Measurements from ENCODE around the gene SPEN.
"Not testable (repeated sequence)": the region's sequence is repeated elsewhere in the genome, so short reads cannot be mapped to it uniquely, and the experiment has no call there.

Gene SPEN

DNA sequence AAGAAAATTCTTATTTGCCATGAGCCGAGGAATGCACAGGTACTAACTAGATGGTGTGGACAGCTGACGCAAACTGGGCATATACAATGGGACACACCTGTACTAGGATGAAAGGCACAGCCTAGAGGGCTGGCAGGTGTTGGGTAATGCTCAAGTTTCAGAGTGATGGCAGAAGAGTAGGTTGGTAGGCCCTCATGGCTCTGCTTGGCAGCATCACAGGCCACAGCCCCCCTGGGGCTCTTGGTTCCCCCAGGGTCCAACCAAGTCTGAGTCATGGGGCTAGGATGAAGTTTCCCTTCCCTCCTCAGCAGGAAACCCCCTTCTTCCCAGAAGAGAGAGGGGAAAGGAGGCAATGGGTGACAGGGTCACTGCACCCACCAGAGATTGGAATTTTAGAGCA is 35.2 kb downstream of the SPEN start:
- no peak overlapping the region for H3K4me3 ChIP-seq (ENCODE audit: low read length)
- TF ChIP-seq, protein P1, sequence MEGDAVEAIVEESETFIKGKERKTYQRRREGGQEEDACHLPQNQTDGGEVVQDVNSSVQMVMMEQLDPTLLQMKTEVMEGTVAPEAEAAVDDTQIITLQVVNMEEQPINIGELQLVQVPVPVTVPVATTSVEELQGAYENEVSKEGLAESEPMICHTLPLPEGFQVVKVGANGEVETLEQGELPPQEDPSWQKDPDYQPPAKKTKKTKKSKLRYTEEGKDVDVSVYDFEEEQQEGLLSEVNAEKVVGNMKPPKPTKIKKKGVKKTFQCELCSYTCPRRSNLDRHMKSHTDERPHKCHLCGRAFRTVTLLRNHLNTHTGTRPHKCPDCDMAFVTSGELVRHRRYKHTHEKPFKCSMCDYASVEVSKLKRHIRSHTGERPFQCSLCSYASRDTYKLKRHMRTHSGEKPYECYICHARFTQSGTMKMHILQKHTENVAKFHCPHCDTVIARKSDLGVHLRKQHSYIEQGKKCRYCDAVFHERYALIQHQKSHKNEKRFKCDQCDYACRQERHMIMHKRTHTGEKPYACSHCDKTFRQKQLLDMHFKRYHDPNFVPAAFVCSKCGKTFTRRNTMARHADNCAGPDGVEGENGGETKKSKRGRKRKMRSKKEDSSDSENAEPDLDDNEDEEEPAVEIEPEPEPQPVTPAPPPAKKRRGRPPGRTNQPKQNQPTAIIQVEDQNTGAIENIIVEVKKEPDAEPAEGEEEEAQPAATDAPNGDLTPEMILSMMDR (conservative IDR thresholded peaks at IDR 0.05; ENCODE audit: low read length), result no peak
- no peak for DNase-seq (ENCODE audit: low read depth)

- TF ChIP-seq, protein P1 (conservative IDR thresholded peaks at IDR 0.05; ENCODE audit: low read length), result no peak
- peak; percentile 25 for DNase-seq (ENCODE audit: low read depth)
- H3K4me3 ChIP-seq (ENCODE audit: low read length), result no peak overlapping the region
These were observed 35.8 kb downstream of the SPEN start for GRCh38 chr1:15883326-15883725.

GRCh38 chr1:15884477-15884876 is 37.0 kb downstream of the SPEN start:
- no peak for DNase-seq (ENCODE audit: low read depth)
- H3K4me3 ChIP-seq (ENCODE audit: low read length), result no peak overlapping the region
- TF ChIP-seq, protein P1 (conservative IDR thresholded peaks at IDR 0.05; ENCODE audit: low read length), result no peak

DNA sequence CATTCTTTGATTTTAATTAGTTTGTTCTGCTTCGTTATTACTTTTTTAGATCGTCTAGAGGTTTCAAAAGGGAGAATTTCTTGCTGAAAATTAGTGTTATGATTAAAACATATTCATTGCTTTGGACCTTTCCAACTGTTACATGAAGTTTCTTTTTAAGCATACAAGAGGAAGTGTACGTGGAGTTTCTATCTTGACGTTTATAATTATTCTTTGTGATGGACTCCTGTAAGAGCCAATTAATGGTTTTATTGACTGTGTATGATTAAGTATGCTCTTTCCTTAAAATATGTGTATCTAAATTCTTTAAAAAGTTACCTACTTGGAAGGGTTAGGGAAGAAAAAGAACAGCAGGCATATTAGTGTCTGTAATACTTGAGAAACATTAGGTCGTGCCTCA is 37.8 kb downstream of the SPEN start:
- TF ChIP-seq, protein P1 (conservative IDR thresholded peaks at IDR 0.05; ENCODE audit: low read length), result no peak
- peak overlapping the region; percentile 21 for H3K4me3 ChIP-seq (ENCODE audit: low read length)
- no peak for DNase-seq (ENCODE audit: low read depth)

DNA sequence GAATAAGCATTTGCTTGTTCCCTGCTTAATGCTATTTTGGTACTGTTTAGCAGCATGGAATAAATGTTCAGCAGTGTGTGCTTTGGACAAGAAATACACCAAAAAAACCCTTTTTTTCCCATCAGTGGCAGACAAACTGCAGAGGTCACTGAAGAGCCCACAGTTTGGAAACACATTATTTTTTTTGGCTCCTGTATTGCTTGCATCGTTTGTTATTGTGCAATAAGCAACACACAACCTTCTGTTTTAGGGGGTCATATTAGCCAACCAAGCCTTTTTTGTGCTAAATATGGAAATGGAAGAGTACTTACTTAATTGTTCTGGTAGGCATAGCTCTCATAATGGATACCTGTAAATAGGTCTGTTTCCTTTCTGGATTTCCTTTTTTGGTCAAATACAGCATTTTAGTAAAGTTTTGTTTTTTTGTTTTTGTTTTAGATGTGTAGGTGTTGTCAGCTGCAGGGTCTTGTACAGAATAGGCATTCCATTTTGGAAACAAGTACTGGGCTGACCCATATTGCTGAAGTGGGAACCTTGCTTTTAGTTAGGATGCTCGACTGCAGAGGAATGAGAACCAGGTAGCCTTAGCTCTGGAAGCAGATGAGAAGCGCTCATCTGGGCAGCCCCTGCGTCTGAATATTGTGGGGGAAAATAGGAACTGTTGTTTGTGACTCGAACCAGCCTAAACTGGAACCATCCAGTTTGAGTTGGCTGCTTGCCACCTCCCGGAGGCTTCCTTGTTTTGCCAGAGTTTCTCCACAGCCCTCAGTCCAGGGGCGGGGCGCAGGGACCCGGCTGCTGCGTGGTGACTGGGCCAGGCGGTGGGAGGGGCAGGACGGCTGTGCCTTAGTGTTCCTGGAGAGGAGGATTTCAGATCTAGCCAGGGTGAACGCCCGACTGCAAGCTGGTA is 38.4 kb downstream of the SPEN start:
- DNase-seq (ENCODE audit: low read depth), result peak; percentile 93
- H3K4me3 ChIP-seq (ENCODE audit: low read length), result peak overlapping the region; percentile 60
- TF ChIP-seq, protein P1 (conservative IDR thresholded peaks at IDR 0.05; ENCODE audit: low read length), result peak; percentile 55

- DNase-seq (ENCODE audit: low read depth), result no peak
- TF ChIP-seq, protein P1 (conservative IDR thresholded peaks at IDR 0.05; ENCODE audit: low read length), result no peak
- peak overlapping the region; percentile 60 for H3K4me3 ChIP-seq (ENCODE audit: low read length)
These were observed 39.2 kb downstream of the SPEN start for GRCh38 chr1:15886611-15887167.

- DNase-seq (ENCODE audit: low read depth), result peak; percentile 59
These were observed 45.5 kb downstream of the SPEN start for GRCh38 chr1:15892857-15893599.

More at GRCh38 chr1:15892857-15893599, 45.5 kb downstream of the SPEN start:
- H3K4me3 ChIP-seq (ENCODE audit: low read length), result not testable (repeated sequence)
